IgD-negative memory B cell (primary cell): ENCODE results near the gene CPE. TPM values are rescaled to one million over a fixed set of nuclear protein-coding genes. Genes with fewer than 3 reads are reported as not detected.
"Not testable (repeated sequence)": the region's sequence is repeated elsewhere in the genome, so short reads cannot be mapped to it uniquely, and the experiment has no call there.

ENCODE experiments used
- H3K27ac Mint-ChIP-seq, 3 donors: one replicate each; pipeline ENCODE4 v1.8.0; 2020 to 2022; ENCODE audit warnings: mild to moderate bottlenecking in 3 of 3, mixed read lengths in 3 of 3, moderate library complexity in 1 of 3
- H3K27me3 Mint-ChIP-seq: one replicate; pipeline ENCODE4 v1.8.0; 2021; ENCODE audit warnings: mixed read lengths
- H3K36me3 Mint-ChIP-seq: one replicate; pipeline ENCODE4 v1.8.0; 2020; ENCODE audit warnings: mild to moderate bottlenecking, mixed read lengths
- H3K4me1 Mint-ChIP-seq, 3 donors: one replicate each; pipeline ENCODE4 v1.8.0; 2020 to 2022; ENCODE audit warnings: mixed read lengths in 3 of 3, mild to moderate bottlenecking in 1 of 3
- H3K4me3 Mint-ChIP-seq, 4 donors: one replicate each; pipeline ENCODE4 v1.8.0; 2020 to 2022; ENCODE audit warnings: mild to moderate bottlenecking in 4 of 4, mixed read lengths in 4 of 4, moderate library complexity in 3 of 4
- H3K9me3 Mint-ChIP-seq, 3 donors: one replicate each; pipeline ENCODE4 v1.8.0; 2020 to 2021; ENCODE audit warnings: mixed read lengths in 3 of 3, mild to moderate bottlenecking in 1 of 3
- polyA plus RNA-seq: library from polyadenylated mRNA; unstranded; fragments of 300-500 nt; fragmentation: Illumina TruSeq; gene quantifications from one replicate; pipeline ENCODE4 v1.2.3, GENCODE V29; 2021

The CPE gene
- polyA plus RNA-seq, 1 donor from 2014 or later: not detected

DNA sequence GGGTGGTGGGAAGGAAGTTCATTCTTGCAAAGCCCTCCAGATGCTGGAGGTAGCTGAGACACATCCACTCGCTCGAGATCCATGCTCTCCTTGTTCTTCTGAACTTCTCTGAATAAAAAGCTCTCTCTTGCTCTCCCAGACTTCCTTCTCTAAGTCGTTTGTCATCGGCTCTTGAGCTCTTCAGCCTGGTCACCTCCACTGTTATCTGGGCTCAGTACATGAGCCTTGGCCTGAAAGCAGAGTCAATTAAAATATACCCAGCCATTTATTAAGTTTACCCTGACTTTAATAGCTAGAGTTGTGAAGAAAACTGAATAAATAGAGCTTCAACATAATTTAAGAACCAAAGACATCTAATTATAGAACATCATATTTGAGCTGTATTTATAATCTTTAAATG lies 99.0 kb downstream of the CPE start:
- H3K4me3 Mint-ChIP-seq: no peak overlapping the region
- peaks cover 3% of the 10 kb centered on the region for H3K27me3 Mint-ChIP-seq
- H3K27ac Mint-ChIP-seq: no peak overlapping the region
- no peaks in the 10 kb centered on the region for H3K4me1 Mint-ChIP-seq
- peaks cover 0 to 13% (median 6%) of the 10 kb centered on the region in 3 donors for H3K9me3 Mint-ChIP-seq
- no peaks in the 10 kb centered on the region for H3K36me3 Mint-ChIP-seq

DNA sequence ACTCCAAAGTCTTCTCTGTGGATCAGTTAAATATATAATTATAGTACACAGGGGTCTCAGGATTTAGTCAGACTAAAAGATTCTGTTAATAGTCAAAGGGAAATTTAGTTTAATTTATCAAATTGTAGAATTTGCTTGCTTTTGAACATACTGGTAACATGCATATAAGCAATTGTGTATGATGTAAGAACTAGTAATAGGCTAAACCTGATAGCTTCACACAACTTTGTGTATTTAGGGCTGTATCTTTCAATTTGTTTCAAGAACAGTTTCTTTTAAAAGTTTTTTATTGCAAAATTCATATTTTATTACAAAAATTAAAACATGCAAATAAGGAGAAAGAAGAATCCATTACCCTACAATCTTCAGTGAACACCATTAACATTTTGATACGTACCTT lies 99.5 kb downstream of the CPE start:
- no peak overlapping the region for H3K27ac Mint-ChIP-seq
- H3K4me3 Mint-ChIP-seq: no peak overlapping the region
- H3K4me1 Mint-ChIP-seq: no peaks in the 10 kb centered on the region
- no peaks in the 10 kb centered on the region for H3K36me3 Mint-ChIP-seq
- H3K27me3 Mint-ChIP-seq: peaks cover 3% of the 10 kb centered on the region
- peaks cover 0 to 10% (median 3%) of the 10 kb centered on the region in 3 donors for H3K9me3 Mint-ChIP-seq

DNA sequence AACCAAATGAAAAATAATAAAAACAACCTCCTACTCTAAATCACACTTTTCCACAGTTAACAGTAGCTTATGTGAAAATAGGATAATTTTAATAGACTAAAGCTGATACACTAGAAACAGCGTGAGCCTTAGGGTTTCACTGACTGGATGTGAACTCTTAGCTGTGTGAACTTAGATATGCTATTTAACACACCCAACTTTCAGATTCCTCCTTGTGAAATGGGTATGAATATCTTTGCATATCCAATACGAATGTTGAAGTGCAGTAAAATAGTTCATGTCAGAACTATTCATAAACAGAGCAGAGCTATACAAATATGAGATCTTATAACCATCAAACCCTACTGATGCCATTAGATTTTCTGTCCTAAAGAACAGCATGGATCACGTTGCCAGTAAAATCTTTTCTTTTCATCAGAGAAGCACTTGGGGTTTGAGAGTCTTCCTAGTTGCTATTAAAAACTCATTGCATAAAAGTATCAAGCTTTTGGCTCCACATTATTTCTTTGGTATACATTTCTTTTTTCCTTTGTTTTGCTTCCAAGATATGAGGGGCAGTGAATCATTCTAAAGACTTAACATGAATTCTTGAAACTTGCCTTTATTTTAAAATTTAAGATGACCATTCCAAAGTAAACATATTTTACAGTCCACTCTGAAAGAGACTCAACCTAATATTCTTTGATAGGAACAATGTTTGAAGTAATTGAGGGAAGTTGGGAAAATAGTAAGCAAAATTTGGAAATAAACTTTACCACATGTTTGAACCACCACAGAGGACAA lies 102.4 kb downstream of the CPE start:
- no peak overlapping the region for H3K27ac Mint-ChIP-seq
- no peaks in the 10 kb centered on the region for H3K9me3 Mint-ChIP-seq
- no peaks in the 10 kb centered on the region for H3K4me1 Mint-ChIP-seq
- H3K36me3 Mint-ChIP-seq: no peaks in the 10 kb centered on the region
- H3K27me3 Mint-ChIP-seq: peaks cover 6% of the 10 kb centered on the region
- no peak overlapping the region for H3K4me3 Mint-ChIP-seq

DNA sequence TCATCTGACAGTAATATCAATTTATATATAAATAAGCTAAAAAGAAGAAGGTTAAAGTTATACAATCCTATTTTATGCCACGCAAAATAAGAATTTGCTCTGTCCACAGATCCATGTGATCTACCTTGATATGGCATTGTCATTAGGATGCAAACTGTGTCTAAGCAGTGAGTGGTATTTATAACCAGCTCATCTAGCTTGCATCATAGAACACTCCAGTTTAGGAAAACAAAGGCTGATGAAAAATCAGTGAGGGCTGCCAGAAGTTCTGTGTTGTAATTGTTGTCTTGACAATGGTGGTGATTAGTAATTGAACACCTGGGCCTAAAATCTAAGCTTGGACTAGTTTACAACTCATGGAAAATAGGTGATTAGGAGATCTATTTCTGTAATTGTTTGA lies 111.0 kb downstream of the CPE start:
- Mint-ChIP-seq H3K27me3 (peaks cover 14% of the 10 kb centered on the region), H3K36me3 (no peaks in the 10 kb centered on the region), H3K9me3 (no peaks in the 10 kb centered on the region), H3K4me1 (peaks cover 2 to 5% (median 3%) of the 10 kb centered on the region in 3 donors), H3K4me3 (no peak overlapping the region), H3K27ac (no peak overlapping the region)

DNA sequence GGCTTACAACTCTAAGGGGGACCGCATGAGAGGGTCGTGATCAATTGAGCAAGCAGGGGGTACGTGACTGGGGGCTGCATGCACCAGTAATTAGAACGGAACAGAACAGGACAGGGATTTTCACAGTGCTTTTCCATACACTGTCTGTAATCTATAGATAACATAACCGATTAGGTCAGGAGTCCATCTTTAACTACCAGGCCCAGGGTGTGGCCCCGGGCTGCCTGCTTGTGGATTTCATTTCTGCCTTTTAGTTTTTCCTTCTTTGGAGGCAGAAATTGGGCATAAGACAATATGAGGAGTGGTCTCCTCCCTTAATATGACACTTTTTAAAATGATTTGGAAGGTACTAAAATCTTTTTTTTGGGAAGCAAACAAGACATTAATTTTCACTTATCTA lies 113.8 kb downstream of the CPE start:
- not testable (repeated sequence) for H3K9me3 Mint-ChIP-seq, H3K27me3 Mint-ChIP-seq, H3K4me3 Mint-ChIP-seq

DNA sequence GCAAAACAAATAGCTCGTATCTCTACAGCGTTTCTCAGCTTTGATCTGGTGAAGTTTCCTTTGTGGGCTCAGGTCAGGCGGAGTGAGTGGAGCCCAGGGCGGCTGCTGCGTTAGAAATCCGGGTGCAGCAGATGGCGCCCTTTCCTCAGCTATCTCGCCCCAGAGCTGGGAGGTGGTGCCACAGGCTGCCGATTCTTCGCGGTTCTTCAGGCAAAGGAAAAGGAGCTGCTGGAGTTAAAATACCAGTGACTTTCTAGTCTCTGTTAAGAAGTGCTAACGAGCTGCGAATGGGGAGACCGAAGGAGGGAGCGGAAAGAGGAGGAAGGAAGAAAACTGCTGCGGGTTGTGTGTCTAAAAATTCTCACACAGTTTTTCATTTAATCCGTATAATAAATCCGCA lies 114.6 kb downstream of the CPE start:
- H3K36me3 Mint-ChIP-seq: no peaks in the 10 kb centered on the region
- peak overlapping the region in 1 of 4 donors; percentile 70 for H3K4me3 Mint-ChIP-seq
- no peaks in the 10 kb centered on the region for H3K9me3 Mint-ChIP-seq
- peak overlapping the region in 1 of 3 donors; percentile 4 for H3K27ac Mint-ChIP-seq
- peaks cover 8% of the 10 kb centered on the region for H3K27me3 Mint-ChIP-seq
- peaks cover 2 to 5% (median 3%) of the 10 kb centered on the region in 3 donors for H3K4me1 Mint-ChIP-seq

More for the DNA sequence above, 113.8 kb downstream of the CPE start:
- not testable (repeated sequence) for H3K4me1 Mint-ChIP-seq, H3K27ac Mint-ChIP-seq, H3K36me3 Mint-ChIP-seq

DNA sequence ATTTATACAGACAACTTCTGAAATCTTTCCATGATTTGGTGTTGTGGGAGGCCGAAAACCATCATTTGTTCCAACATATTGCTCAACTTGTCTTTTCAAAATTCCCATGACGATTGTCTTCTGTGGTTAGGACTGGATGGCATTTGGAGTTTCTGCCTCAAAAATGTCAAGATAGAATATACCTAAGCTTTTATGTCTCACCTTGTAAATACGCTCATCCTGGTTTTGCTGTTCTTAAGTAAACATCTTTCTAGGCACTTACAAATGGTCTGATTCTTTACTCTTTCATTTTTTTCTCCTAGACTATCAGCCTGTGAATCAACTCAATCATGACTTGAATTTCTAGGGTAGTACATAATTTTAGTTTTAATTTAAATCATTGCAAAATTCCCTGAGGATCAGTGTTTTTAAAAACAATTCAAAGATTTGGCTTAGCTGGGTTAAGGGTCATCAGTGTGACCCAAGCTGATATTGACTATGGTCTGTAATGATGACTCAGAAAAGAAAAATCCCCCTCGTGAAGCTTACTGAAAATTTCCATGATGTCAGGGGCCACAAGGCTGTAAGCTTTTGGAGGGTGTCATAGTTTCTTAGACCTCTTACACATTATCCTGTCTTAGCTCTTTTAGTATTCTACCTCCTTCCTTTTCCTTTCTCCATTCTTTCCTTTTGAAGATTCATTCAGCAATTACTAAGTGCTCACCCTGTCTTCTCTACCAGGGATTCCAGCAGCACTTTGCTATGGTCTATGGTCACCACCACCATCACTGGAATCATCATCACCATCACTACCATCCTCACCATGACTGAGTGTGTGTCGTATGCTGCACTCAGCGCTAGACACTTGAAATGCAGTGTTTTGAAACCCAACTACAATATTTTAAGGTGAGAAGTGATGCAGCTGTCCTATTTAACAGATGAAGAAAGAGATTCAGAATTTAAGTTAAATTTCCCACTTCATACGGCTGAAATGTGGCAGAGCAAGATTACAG lies 124.4 kb downstream of the CPE start:
- Mint-ChIP-seq H3K27me3 (peaks cover 3% of the 10 kb centered on the region), H3K27ac (no peak overlapping the region), H3K36me3 (no peaks in the 10 kb centered on the region), H3K9me3 (peaks cover 0 to 3% (median 0%) of the 10 kb centered on the region in 3 donors), H3K4me1 (peaks cover 0 to 2% (median 0%) of the 10 kb centered on the region in 3 donors), H3K4me3 (no peak overlapping the region)

DNA sequence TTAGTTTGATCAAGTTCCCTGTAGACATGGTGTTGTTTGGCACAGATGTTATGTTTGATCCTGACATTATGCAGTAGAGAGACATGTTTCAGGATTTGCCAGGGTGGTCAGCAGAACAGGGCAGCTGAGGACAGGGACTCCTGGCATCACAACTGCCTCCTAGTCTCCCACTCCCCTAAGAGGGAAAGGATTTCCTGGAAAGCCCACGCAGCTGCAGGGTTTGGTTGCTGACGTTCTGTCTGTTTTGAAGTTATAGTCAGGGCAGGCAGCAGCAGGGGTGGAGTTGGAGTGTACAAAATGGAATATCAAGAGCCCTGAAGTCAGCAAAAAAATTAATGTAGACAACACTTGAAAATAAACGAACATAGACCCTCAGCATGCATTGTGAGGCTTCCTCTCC lies 125.4 kb downstream of the CPE start:
- Mint-ChIP-seq H3K27ac (no peak overlapping the region), H3K4me1 (peaks cover 0 to 2% (median 0%) of the 10 kb centered on the region in 3 donors), H3K9me3 (peaks cover 0 to 1% (median 0%) of the 10 kb centered on the region in 3 donors), H3K27me3 (peaks cover 3% of the 10 kb centered on the region), H3K4me3 (no peak overlapping the region), H3K36me3 (no peaks in the 10 kb centered on the region)

DNA sequence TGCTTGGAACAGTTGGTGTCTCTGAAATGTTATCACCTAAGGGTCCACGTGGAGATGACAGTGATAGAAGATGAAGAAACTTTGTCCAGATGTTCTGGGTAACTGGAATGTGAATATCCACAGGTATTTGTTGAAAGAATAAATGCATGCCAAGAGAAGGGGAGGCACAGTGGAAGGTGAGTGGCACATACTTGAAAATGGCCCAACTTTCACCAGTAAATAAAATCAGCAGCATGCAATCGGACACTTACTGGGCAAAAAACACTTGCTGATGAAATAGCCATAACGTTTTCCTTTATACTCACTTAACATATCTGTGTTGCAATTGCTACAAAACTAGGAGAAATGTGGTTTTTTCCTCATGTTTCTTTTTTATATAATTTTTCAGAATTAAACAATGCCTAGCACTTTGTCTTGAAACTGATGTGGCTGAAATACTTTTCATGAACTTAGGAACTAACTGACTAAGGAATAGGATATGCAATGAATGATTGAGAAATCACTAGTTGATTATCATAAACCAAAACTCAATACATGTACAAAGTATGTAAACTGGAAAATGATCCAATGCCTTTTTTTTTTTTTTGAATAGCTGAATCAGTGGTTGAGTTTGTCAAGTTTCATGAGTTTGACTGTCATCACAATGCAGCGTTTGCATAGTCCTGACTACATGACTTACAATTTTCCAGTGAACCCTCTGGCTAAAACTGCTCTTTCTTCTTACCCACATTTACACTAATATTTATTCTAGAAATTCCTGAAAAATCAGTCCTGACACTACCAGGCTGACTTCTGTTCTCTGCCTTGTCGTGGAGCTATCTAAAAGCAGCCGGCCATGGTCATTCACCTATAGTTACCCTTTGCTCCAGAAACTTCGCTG lies 127.4 kb downstream of the CPE start:
- Mint-ChIP-seq H3K4me3 (no peak overlapping the region), H3K36me3 (no peaks in the 10 kb centered on the region), H3K27me3 (peaks cover 7% of the 10 kb centered on the region), H3K4me1 (peaks cover 0 to 2% (median 0%) of the 10 kb centered on the region in 3 donors), H3K27ac (no peak overlapping the region), H3K9me3 (no peaks in the 10 kb centered on the region)

DNA sequence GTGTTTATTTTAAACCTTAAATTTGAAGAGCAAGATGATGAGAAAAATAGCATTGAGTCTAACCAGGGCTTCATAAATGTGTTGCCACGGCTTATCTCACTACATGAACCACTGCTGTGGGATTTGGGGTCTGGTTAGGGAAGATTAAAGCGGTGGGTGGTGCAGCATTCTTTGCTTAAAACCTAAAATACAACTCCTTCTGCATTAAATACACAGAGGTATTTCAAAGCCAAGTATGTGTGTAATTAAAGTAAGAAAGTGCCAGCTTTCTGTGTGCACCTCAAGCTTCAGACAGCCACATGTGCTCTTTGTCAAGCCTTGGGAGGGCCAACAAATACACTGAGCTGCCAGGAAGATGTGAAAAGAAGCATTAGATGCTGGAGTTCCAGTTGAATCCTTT lies 128.0 kb downstream of the CPE start:
- peaks cover 0 to 2% (median 0%) of the 10 kb centered on the region in 3 donors for H3K4me1 Mint-ChIP-seq
- H3K9me3 Mint-ChIP-seq: no peaks in the 10 kb centered on the region
- H3K27me3 Mint-ChIP-seq: peaks cover 7% of the 10 kb centered on the region
- H3K27ac Mint-ChIP-seq: no peak overlapping the region
- H3K4me3 Mint-ChIP-seq: no peak overlapping the region
- H3K36me3 Mint-ChIP-seq: no peaks in the 10 kb centered on the region

DNA sequence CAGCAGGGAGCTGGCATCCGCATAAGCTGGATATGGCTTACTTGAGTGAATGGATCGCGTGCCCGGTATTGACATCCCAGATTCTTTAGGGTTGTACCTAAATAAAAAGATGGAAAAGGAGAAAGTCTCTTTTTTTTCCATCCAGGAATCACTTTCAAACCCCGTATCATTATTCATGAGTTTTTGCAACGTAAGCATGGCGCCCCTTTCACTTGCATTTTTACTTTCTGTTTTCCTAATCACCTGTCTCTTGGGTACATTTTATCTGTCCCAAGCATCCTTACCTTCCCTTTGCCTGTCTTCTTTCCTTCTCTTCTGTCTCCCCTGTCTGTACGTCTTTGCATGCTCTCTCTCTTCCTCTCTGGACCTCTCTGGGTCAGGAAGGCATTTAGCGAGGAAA lies 128.6 kb downstream of the CPE start:
- H3K27ac Mint-ChIP-seq: no peak overlapping the region
- H3K9me3 Mint-ChIP-seq: no peaks in the 10 kb centered on the region
- H3K27me3 Mint-ChIP-seq: peaks cover 7% of the 10 kb centered on the region
- H3K36me3 Mint-ChIP-seq: no peaks in the 10 kb centered on the region
- peaks cover 0 to 2% (median 0%) of the 10 kb centered on the region in 3 donors for H3K4me1 Mint-ChIP-seq
- H3K4me3 Mint-ChIP-seq: no peak overlapping the region

DNA sequence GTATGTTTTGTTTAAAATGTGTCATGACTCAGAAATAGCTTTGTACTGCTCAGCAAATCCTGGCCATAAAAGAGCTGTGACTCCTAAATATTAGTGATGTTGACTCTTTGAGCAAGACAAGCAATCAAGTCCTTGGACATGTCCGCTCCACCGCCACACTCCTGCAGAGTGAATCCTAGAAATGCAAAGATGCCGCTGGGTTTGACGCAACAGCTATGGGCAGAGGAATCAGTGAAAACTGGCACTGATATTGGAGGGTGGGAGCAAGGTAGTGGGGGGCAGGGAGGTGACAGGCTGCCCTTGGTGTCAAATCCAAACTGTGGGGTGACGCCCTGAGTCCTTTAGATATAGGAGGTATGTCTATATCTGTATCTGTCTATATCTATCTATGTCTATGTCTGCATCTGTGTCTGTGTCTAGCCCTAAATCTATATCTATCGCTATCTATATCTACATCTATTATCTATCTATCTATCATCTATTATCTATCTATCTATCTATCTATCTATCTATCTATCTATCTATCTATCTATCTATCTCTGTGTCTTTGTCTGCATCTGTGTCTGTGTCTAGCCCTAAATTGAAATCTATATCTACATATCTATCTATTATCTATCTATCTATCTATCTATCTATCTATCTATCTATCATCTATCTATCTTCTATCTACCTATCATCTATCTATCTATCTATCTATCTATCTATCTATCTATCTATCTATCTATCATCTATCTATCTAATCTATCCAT lies 129.7 kb downstream of the CPE start:
- peaks cover 0 to 2% (median 0%) of the 10 kb centered on the region in 3 donors for H3K4me1 Mint-ChIP-seq
- H3K27me3 Mint-ChIP-seq: peaks cover 7% of the 10 kb centered on the region
- H3K36me3 Mint-ChIP-seq: no peaks in the 10 kb centered on the region
- no peak overlapping the region for H3K27ac Mint-ChIP-seq
- no peaks in the 10 kb centered on the region for H3K9me3 Mint-ChIP-seq
- no peak overlapping the region for H3K4me3 Mint-ChIP-seq

DNA sequence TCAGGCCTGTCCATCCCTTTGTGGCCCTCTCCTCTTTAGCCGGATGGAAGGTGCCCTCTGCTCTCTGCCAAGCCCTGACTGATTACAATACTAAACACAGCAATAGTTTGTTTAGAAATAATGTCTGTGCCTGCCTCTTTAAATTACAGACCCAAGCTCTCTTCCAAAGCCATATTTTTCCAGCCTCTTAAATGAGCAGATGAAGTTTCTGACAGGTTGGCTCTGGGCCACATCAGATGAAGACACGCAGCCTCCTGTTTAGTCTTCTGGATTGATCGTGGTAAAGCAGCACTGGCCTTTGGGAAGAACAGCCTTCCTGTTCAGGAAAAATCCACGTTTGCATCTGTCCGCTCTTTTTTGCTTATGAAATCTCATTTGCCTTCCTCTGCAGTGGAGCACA lies 133.6 kb downstream of the CPE start:
- Mint-ChIP-seq H3K4me3 (no peak overlapping the region), H3K27ac (no peak overlapping the region), H3K4me1 (peaks cover 0 to 2% (median 0%) of the 10 kb centered on the region in 3 donors), H3K9me3 (no peaks in the 10 kb centered on the region), H3K27me3 (peaks cover 10% of the 10 kb centered on the region), H3K36me3 (no peaks in the 10 kb centered on the region)

DNA sequence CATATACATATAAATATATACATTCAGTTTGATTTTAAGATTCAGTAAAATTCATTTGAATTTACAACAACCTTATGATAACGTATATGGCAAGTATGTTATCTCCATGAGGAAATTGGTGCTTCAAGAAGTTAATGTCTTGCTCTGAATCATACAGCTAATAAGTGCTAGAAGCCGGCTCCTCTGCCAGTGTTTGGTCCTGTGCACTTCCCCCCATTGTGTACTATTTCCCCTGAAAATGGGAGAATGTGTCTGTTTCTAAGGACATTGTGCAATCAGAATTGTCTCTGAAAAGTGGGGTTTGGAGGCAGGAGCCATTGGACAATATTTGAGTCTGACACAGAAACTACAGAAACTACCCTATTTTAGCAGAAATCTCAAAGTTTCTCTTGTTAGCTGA lies 135.9 kb downstream of the CPE start:
- Mint-ChIP-seq H3K27ac (no peak overlapping the region), H3K4me3 (no peak overlapping the region), H3K27me3 (peaks cover 7% of the 10 kb centered on the region), H3K4me1 (no peaks in the 10 kb centered on the region), H3K36me3 (no peaks in the 10 kb centered on the region), H3K9me3 (no peaks in the 10 kb centered on the region)
